RPMI7951 (cell line): Measurements from ENCODE around the gene C5. TPM values are rescaled to one million over a fixed set of nuclear protein-coding genes. Genes with fewer than 3 reads are reported as not detected.
"Not testable (repeated sequence)": the region's sequence is repeated elsewhere in the genome, so short reads cannot be mapped to it uniquely, and the experiment has no call there.

Experiments used
- DNase-seq: peaks from one replicate; pipeline ENCODE4 v3.0.0-alpha.2; 2012; ENCODE audit warnings: low read depth
- total RNA-seq: library from RNA; depleted of rRNA; stranded (reverse); fragments of >200 nt; shearing (Covaris generic); gene quantifications from 2 replicates; pipeline ENCODE4 v1.2.3, GENCODE V29; 2014

Gene C5
- total RNA-seq, 1 experiment from 2014 or later, result 8.4 TPM

DNA sequence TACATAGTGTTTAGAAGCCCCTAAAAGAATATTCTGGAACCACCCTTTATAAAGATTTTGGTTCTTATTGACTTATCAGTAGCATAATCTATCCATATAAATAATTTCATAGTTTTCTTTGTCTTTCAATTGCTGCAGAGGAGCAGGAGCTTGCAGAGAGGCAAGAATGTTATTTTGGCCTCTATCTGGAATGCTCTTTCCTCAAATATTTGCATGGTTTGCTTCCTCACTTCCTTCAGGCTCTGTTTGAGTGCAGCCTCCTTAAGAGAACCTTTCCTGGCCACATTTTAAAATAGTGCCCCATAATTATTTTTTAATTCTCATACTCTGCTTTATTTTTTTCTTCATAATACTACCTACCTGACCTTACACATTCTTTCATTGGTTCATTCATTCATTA, 1.5 kb downstream of the C5 start:
- no peak for DNase-seq

DNA sequence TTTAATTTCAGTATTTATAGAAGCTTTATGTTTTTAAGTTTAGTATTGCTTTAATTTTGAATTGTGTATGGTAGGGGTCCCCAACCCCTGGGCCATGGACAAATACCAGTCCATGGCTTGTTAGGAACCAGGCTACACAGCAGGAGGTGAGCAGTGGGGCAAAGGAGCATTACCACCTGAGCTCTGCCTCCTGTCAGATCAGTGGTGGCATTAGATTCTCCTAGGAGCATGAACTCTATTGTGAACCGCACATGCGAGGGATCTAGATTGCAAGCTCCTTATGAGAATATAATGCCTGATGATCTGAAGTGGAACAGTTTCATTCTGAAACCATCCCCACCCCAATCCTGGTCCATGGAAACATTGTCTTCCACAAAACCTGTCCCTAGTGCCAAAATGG, 1.9 kb downstream of the C5 start:
- no peak for DNase-seq

DNA sequence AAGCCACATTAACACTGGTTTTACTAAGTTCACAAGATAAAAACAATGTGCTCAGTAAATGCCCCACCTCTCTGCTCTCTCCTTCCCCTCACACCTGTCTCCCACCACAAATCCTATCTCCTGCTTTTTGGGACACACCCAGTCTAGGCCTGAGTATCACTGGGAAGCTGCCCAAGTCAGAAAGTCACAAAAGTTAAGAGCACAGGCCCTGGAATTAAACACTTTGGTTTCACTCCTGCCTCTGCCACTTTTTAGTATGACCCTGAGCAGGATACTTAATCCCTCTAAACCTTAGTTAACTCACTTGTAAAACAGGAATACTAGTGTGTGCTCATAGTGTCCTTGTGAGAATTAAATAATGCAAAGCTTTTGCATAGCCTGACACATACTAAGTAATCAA, 11.3 kb downstream of the C5 start:
- no peak for DNase-seq

DNA sequence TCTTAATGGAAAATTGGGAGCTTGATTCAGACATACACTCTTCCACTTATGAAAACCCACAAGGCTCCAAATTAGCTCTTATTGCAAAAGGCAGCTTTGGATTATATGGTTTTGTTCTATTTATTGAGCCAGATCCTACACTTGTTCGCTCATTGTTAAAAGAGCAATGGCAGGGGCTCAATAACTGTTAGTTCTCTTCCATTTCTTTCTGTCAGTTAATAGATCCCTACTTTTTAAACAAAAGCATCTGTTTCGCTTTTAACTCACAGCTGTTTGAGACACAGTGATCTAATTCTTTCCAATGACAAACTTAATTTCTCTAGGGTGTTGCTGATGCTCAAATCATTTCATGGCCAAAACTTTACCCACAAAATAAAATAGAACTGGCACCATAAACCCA, 11.7 kb downstream of the C5 start:
- no peak for DNase-seq

DNA sequence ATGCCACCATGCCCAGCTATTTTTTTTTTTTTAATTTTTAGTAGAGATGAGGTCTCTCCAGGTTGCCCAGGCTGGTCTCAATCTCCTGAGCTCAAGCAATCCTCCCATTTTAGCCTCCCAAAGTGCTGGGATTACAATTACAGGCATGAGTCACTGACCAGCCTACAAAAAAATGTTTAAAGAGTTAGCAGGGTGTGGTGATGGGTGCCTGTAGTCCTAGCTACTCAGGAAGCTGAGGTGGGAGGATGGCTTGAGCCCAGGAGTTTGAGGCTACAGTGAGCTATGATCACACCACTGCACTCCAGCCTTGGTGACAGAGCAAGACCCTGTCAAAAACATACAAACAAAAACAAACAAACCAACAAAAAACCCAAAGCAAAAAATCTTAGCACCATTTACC, 14.4 kb downstream of the C5 start:
- DNase-seq, result peak; percentile 29

DNA sequence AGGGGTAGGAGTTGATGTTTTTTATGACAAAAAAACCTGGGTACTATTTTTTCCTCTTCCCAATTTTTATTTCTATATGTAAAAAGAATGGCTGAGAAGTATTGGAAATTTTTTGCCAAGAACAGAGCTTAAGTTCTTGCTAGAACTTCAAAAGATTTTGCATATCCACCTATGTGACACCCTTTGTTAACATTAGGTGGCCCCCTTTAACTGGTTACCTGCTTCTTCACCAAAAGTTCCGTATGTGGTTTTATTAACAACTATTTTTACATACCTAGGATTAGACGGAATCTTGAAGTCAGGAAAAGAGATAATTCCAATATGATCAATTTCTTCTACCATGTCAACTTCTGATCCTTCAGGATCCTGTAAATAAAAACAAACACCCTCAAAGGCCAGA, 15.5 kb downstream of the C5 start:
- no peak for DNase-seq

DNA sequence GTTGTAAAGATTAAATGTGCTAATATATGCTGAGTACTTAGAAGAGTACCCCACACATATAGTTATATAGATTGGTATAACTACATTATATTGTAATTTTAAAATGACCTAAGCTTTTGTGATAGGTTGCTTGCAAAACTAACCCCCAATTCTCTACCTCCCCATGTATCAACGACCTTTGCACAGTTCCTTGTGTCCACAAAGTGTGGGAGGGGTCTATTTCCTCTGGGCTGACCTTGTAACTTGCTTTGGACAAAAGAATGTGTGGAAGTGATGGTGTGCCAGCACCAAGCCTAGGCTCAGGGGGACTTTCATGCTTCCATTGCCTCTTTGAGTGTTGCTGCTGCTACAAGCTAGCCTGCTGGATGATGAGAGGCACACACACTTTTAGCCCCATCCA, 20.6 kb downstream of the C5 start:
- no peak for DNase-seq

DNA sequence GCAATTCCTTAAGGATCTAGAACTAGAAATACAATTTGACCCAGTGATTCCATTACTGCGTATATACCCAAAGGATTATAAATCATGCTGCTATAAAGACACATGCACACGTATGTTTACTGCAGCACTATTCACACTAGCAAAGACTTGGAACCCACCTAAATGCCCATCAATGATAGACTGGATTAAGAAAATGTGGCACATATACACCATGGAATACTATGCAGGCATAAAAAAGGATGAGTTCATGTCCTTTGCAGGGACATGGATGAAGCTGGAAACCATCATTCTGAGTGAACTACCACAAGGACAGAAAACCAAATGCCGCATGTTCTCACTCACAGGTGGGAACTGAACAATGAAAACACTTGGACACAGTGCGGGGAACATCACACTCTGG, 21.8 kb downstream of the C5 start:
- DNase-seq, result not testable (repeated sequence)

DNA sequence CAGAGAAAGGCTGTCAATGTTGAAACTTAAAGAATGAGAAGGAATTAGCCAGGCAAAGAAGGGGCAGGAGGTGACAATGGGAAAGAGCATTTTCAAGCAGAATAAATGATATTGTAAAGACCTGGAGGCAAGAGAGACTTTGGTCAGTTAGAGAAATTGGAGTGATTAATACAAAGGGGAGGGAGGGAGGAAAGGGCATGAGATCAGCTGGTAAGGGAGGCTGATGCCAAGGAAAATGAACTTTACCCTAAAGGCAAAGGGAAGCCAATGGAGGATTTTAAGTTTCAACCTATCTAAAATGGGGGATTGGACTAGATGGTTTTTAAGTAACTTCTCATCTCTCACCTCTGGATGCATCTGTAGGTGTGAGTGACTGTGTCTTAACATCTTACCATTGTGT, 23.3 kb downstream of the C5 start:
- DNase-seq, result no peak

DNA sequence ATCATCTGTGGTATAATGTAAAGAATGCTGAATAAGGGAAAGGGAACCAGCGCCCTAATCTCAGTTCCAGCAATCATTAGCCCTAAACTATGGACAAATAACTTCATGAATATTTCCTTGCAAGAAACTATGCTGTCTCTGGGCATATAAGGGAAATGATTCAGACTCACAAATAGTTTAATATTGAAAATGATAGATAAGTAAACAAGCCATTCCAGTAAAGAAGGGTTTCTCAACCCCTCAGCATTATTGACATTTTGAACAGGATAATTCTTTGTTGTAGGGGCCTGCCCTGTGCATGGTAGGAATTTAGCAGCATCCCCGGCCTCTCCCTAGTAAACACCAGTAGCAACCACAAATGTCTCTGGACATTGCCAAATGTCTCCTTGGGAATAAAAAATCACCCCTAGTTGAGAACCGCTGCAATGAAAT, 23.8 kb downstream of the C5 start:
- DNase-seq, result no peak

DNA sequence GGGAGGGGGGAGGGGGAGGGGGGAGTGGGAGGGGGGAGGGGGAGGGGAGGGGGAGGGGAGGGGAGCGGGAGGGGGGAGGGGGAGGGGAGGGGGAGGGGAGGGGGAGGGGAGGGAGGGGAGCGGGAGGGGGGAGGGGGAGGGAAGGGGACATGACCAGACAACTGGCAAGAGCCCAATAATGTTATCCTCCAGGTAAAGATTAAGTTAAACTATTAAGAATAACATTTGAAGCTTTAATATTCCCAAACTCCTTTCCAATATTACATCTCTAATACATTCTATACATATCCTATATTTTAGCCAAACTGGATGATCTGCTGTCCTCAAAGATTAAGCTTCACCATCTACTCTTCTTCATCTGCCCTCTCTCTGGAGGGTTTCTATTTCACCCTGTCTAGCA, 25.8 kb downstream of the C5 start:
- no peak for DNase-seq

DNA sequence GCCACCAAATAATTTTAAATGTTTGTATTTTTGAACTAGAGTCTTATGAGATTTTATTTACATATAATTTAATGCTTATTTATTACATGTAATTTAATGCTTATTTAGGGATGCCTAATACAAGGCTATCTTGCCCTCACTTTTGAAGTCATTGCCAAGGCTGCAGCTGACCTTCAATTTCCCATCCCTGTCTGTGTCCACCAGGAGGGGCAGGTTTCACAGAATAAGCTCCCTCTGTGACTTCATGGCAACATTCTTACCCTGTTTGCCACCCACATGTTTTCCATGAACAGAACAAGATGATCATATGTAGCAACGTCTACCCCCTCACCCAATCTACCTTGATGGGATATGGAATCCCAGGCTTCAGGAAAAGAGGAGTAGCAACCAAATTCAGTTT, 27.0 kb downstream of the C5 start:
- DNase-seq, result no peak

DNA sequence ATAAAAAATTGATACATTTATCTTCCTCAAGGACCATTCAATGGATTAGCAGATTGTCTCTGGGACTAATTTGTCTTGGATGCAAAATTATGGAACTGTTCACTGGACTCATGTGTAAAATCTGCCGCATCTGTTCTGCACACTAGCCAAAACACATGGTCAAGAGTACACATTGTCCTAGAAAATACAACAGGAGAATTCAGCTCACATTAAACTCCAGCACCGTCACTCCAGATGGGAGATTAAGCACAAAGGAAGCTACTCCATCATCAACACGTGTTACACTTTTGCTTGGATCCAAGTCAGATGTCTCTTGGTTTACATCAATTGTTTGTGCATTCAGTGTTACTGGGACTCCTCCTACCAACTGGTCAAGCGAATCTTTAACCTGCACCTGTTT, 28.8 kb downstream of the C5 start:
- no peak for DNase-seq

DNA sequence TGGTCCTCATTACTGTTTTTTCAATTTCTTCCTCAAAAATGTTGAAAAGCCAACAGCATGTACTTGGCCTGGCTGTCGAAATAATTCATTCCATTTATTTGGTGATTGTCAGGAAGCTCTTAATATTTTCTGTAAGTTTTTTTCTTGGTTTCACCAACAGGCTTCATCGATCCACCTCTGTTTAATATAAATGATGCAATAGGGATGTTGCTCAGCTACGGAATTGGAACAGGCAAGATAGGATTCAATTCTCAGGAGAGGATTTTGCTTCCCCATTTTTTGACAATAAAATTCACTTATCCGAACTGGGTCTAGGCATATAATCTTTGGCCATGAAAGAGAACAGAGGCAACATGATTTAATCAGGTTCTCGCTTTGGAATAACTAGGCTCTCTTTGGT, 30.8 kb downstream of the C5 start:
- DNase-seq, result no peak

DNA sequence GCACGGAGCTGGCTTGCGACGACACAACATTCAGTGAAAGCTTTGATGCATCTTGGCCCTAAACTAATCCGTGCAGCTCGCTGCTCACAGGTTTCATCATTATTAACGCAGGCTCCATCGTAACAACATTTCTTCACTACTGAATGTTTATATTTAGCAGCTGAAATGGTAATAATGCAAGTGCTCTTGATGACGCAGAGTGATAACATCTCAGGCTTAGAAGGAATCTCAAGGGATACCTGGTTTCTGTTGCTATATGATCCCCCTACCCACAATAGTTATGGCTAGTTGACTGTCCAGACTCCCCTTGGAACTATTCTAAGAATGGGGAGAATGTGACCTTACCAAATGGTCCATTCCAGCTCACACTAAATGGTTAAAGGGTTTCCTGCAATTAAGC, 36.2 kb downstream of the C5 start:
- no peak for DNase-seq

DNA sequence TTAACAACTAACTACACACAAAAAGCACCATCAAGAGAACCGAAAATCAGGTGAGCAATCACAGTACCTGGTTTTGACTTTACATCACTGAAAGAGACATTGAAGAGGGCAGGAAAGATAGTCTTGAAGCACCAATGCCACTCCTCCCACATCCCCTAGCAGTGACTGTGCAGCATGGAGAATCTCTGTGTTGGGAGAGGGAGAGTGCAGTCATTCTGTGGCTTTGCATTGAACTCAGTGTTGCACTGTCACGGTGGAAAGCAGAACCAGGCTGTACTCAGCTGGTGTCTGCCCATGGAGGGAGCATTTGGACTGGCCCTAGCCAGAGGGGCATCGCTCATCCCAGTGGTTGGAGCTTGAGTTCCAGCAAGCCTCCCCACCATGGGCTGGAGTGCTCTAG, 40.4 kb downstream of the C5 start:
- no peak for DNase-seq

DNA sequence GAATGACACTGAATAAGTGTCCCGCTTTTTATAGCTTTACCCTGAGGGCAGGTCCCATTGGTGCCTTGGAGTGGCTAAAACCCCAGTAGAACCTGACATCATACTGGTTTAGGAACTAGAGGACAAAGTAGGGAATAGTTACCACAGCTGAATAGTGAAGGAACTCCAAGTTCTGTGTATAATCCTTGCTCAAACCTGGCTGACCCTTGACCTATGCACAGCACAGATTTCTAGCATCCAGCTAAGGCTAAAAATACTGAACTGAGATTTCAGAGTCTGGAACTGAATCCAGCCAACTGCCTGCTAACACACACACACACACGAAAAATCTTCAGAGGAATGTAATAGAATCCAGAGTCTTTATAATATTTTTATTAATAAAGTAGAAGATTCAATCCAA, 50.8 kb downstream of the C5 start:
- DNase-seq, result no peak

DNA sequence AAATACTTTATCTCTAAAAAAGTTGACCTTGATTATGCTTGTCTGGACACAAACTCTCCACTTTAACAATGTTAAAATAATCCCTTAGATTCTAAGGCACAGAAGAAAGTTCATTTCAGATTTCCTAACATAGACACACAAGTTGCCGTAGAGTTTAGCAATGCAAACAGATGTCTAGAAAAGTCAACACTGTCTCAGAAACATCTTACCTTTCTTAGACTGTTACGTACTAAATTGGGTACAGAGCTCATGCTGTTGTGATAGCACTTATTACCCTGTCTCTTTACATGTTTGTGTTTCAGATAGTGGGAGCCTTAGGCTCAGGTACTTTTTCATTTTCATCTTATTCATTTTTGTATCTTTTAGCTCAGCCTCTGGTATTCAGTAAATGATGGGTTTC, 52.0 kb downstream of the C5 start:
- DNase-seq, result no peak

DNA sequence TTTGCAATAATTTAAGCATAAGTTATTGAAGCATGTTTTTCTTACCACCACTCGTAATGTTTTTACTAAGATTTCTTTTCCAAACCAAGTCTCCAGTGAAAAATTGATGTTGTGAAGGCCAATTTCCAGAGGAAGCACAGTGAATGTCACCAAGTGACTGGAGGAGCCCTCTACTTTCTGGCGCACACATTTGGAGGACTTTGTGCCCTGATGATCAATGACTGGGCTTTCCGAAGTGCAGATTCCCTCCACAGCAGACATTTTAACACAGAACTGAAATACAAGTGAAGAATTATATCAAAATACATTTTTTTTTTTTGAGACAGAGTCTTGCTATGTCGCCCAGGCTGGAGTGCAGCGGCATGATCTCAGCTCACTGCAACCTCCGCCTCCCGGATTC, 52.6 kb downstream of the C5 start:
- no peak for DNase-seq

DNA sequence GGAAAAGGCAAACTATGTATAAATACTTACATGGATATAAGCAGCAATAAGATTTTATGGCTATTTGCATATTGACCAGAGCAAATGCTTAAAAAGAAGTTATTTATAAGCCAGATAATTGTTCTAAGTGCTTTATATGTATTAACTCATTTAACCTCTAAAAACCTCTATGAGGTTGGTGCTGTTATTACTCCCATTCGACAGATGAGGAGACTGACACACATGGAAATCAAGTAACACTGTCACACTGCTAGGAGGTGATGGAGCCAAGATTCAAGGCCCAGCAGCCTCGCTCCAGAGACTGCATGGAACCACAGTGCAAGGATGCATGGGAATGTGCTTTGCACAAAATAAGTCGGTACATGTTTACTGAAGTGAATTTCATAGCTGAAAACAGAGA, 53.7 kb downstream of the C5 start:
- no peak for DNase-seq

DNA sequence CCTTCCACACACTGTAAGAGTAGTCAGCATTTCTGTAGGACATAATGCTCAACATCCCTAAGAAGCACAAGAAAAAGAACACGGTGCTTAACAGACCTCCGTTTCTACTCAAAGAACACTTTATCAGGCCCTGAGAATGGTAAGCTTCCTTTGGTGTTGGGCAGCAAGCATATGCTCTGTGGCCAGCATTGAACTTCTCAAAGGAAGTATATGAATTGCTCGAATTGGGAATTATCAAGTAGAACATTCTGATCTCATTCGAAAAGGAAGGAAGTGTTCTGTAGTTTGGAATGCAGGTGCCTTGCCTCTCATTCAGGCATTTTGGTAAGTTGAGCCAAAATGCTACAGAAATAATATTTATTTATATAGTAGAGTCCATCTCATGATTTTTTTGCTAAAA, 61.0 kb downstream of the C5 start:
- DNase-seq, result no peak

DNA sequence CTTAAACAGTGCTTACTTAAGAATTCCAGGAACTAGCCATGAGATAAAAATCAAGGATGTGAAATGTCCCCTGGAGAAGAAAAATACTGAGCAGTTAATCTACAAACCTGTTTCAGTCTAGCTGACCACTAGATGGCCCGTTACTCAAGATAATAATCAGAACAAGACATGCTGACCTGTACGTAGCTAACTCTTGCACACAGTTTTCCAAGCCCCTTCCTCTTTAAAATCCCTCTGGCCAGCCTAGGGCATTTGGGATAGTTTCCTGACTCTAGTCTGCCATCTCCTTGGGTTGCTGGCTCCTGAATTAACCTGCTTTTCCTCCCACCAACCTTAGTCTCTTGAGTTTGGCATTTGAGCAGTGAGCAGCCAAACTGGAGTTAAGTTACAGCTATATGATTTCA, 64.3 kb downstream of the C5 start:
- peak; percentile 62 for DNase-seq

DNA sequence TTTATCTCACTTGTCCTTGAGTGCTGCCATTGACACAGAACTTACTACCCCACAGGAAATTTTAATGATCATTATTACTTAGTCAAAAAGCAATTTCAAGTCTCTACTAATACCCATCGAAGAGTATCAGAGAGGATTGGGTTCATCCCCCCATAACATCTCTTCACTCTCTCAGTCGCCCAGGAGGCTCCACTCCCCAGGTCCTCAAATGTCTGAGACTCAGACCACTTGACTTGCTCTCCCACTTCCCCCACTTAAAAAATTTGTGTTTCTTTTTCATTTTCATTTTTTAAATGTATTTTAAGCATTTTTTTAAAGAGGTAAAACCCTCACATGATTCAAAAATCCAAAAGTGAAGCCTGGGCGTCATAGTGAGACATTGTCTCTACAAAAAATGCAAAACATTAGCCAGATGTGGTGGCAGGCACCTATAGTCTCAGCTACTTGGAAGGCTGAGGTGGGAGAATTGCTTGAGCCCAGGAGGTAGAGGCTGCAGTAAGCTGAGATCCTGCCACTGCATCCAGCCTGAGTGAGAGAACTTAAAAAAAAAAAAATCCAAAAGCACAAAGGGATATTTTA, 66.7 kb downstream of the C5 start:
- no peak for DNase-seq

DNA sequence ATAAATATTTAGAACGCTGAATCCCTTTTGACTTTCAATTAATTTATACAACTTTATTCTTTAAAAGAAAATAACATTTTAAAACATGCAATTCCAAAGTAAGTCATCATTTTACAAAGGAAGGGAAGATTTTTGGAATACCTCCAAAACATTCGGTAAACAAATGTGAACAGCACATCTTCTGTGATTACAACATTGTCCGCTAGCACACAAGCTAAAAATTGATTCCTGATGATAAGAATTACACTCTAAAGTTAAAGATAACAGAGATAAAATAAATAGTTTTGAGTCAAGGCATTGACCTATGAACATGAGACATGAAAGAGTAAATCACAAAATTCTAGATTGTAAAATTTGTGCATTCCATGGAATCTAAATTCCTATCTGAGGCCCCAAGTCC, 67.2 kb downstream of the C5 start:
- no peak for DNase-seq

DNA sequence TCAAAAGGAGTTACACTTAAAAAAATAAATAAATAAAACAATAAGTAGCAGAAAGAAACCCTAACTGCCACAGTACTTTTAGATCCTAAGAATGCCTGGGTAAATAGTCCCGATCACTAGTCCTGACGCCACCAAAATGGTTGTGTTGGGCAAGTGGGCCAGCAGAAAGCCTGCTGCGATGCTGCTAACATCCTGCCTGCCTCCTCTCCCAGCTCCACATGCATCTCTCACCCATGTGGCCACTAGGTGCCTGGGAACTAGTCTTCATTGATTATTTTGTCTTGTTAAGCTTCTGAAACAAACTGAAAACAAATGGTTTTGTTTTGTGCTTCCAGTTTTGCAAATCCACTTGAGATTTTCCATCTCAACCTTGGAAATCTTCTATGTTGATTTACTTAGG, 69.1 kb downstream of the C5 start:
- DNase-seq, result no peak
